NCI-H82 treated with DMSO at 0.1 percent for 48 hours (cell line): ENCODE data around the gene SLC30A1.

Experiments used
- DNase-seq: peaks from one replicate; lab custom pipeline; 2025; ENCODE audit not compliant: unreplicated experiment; lab: John Stamatoyannopoulos, UW

Gene SLC30A1

DNA sequence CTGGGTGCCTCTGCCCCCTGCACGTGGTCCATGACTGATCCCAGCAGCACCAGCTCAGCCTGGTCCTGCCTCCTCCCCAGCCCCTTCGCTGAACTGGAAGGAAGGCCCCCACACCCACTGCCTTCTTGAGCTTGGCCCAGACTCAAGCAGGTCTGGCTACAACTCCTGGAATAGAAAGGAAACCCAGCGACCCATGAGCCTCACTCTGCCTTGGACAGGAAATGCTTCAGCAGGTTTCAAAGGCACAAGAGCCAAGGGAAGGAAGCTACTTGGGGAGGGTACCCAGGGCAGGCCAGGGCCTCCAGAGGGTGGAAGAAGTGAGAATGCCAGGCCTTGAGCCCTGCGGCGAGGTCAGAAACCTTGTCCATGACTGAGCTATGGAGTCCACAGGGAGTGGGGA is 51.1 kb downstream of the SLC30A1 start:
- no peak for DNase-seq

DNA sequence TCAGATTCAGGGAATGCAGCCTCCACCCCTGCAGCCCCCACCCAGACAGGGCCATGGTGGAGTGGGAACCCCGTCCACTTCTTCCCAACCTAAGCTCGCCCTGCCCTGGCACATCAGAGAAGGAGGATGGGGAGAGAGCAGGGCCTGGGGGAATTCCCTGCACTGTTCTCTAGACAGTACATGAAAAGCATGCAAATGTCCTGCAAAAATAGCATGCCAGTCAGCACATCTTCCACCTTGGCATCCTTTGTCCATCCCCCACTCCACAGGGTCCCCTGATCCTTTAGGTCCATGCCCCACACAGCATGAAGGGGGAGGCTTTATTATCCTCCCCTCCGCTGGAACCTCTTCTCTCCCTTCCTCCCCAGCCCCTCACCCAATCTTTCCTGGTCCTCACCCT is 52.0 kb downstream of the SLC30A1 start:
- no peak for DNase-seq

DNA sequence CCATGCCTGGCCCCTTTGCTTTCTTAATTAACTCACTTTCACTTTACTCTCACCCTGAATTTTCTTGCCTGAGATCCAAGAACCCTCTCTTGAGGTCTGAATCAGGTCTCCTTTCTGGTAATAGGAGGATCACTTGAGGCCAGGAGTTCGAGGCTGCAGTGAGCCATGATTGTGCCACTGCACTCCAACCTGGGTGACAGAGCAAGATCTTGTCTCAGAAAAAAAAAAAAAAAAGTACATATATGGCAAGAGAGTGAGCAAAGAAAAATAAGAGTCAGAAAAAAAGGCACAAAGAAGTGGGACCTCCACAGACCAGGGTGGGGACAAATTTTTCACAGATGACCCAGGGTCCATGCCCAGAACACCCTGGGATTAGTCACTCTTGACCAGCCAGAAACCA is 52.9 kb downstream of the SLC30A1 start:
- DNase-seq, result no peak

DNA sequence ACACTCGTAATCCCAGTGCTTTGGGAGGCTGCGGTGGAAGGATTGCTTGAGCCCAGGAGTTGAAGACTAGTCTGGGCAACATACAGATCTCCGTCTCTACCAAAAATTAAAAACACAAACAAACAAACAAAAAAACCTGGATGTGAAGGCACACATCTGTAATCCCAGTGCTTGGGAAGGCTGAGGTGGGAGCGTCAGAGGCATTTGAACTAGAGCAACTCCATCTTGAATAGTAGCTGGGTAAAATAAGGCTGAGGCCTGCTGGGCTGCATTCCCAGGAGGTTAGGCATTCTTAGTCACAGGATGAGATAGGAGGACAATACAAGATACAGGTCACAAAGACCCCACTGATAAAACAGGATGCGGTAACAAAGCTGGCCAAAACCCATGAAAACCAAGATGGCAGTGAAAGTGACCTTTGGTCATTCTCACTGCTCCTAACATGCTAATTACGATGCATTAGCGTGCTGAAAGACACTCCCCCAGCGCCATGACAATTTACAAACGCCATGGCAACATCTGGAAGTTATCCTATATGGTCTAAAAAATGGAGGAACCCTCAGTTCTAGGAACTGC is 53.8 kb downstream of the SLC30A1 start:
- DNase-seq, result no peak

DNA sequence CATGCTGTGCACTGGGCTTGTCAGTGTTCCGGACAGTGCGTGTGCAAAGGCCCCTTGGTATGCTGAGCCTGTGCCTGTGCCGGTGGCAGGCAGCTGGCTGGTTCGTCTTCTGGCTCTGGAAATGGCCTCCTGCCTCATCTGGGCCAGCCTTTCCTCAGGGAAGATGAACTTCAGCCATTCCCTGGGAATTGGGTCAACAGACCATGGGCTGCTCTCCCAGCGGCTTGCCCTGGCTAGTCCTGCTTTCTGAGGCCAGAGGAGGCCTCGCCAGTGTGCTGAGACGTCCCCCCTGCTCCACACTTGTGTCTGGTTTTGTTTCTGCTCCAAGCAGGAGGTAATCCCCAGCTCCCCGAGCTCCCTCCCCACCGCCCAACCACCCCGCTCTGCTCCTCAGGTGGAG is 54.4 kb downstream of the SLC30A1 start:
- DNase-seq, result no peak

DNA sequence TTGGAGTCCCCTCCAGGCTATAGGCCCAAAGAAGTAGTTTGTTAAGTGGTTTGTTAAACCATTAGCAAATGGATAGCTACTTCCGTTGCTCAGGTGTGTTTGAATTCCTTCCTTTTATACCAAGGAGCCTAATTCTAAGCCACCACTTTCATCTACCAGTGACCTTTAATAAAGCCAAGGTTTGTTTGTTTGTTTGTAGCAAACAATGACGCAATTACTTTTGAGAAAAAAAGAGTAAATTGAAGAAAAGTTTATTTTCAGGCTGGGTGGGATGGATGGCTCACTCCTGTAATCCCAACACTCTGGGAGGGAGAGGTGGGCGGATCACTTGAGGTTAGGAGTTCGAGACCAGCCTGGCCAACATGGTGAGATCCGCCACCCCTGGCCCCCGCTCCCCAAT is 56.2 kb downstream of the SLC30A1 start:
- no peak for DNase-seq
